HL-60 (cell line): ENCODE results near the gene SOBP.

ENCODE experiments used
- DNase-seq, 2 experiments: peaks; one replicate each; pipeline ENCODE4 v3.0.0-alpha.2; 2010 to 2020; ENCODE audit warnings: low read depth in 1 of 2, low spot score in 1 of 2
- H3K27ac ChIP-seq: fragments of 250-450 bp; sonication (Bioruptor Pico); replicated peaks from 2 replicates; pipeline ENCODE4 v1.5.1; 2020; ENCODE audit warnings: mild to moderate bottlenecking, moderate library complexity
- H3K27me3 ChIP-seq: fragments of 250-450 bp; sonication (Bioruptor Pico); 2 replicates; pipeline ENCODE4 v1.5.1; 2021; ENCODE audit warnings: mild to moderate bottlenecking, moderate library complexity; ENCODE audit not compliant: insufficient read depth, poor library complexity, severe bottlenecking
- H3K4me3 ChIP-seq: replicated peaks from 2 replicates; pipeline ENCODE4 v1.5.1; 2011; ENCODE audit warnings: mild to moderate bottlenecking, control low read depth, low read length; ENCODE audit not compliant: insufficient read depth
- CTCF ChIP-seq: IDR thresholded peaks from one replicate; pipeline ENCODE4 v1.5.1; 2011; ENCODE audit warnings: low read length, control low read depth, inconsistent platforms; ENCODE audit not compliant: insufficient read depth
- GABPA ChIP-seq: IDR thresholded peaks from 2 replicates; pipeline ENCODE4 v1.6.1; 2012; ENCODE audit warnings: low read depth
- POLR2AphosphoS5 ChIP-seq: IDR thresholded peaks from 2 replicates; pipeline ENCODE4 v1.6.1; 2012; ENCODE audit warnings: low read depth
- REST ChIP-seq: IDR thresholded peaks from 2 replicates; pipeline ENCODE4 v1.6.1; 2012; ENCODE audit warnings: low read depth; ENCODE audit not compliant: insufficient replicate concordance
- SPI1 ChIP-seq: IDR thresholded peaks from 2 replicates; pipeline ENCODE4 v1.6.1; 2012; ENCODE audit warnings: low read depth, mild to moderate bottlenecking, borderline replicate concordance

The SOBP gene

GRCh38 chr6:107599043-107599442, 109.1 kb downstream of the SOBP start:
- no peak overlapping the region for H3K27ac ChIP-seq
- H3K27me3 ChIP-seq: peaks cover 11% of the 10 kb centered on the region
- DNase-seq: no peak
- TF ChIP-seq REST: no peak
- no peak overlapping the region for H3K4me3 ChIP-seq

GRCh38 chr6:107600121-107600520, 110.2 kb downstream of the SOBP start:
- DNase-seq: no peak
- Histone ChIP-seq H3K27me3 (peaks cover 11% of the 10 kb centered on the region), H3K4me3 (no peak overlapping the region), H3K27ac (no peak overlapping the region)
- TF ChIP-seq REST (no peak), GABPA (no peak), CTCF (no peak), POLR2AphosphoS5 (no peak), SPI1 (no peak)

GRCh38 chr6:107600936-107601335, 111.0 kb downstream of the SOBP start:
- Histone ChIP-seq H3K27me3 (peaks cover 6% of the 10 kb centered on the region), H3K27ac (no peak overlapping the region), H3K4me3 (no peak overlapping the region)
- TF ChIP-seq POLR2AphosphoS5 (no peak), GABPA (no peak), REST (no peak), CTCF (no peak), SPI1 (no peak)
- no peak for DNase-seq

- H3K27me3 ChIP-seq: peaks cover 6% of the 10 kb centered on the region
- DNase-seq: no peak
- no peak overlapping the region for H3K4me3 ChIP-seq
- TF ChIP-seq CTCF: no peak
- TF ChIP-seq GABPA: no peak
- TF ChIP-seq SPI1: no peak
- TF ChIP-seq REST: no peak
- TF ChIP-seq POLR2AphosphoS5: no peak
- H3K27ac ChIP-seq: no peak overlapping the region
These were observed 111.5 kb downstream of the SOBP start for GRCh38 chr6:107601406-107601805.
